K562 (cell line): ENCODE data around the gene MLC1. TPM values are rescaled to one million over a fixed set of nuclear protein-coding genes. Genes with fewer than 3 reads are reported as not detected.

ENCODE experiments used
- ATAC-seq: fragments of 200-7000 bp; cut with Tn5 transposase; 3 replicates; pipeline ENCODE4 v1.9.1; 2020; ENCODE audit warnings: moderate library complexity
- BruUV-seq: library from RNA; stranded (reverse); fragments of 400-500 nt; replicated peaks from 2 replicates; lab custom pipeline; 2021; lab: Mats Ljungman, UMichigan
- CTCF ChIA-PET: fragments of 300-600 bp; formaldehyde crosslinking; extraction: SDS; loops from one replicate; lab custom pipeline; 2021; ENCODE audit warnings: low intra/inter-chr PET ratio; lab: Yijun Ruan, JAX
- POLR2A ChIA-PET: fragments of 300-600, 350-650 bp; sonication (Branson Sonifier 250); formaldehyde crosslinking; extraction: SDS; loops from one replicate; lab custom pipeline; 2021; ENCODE audit warnings: antibody characterized with exemption, inconsistent platforms; lab: Yijun Ruan, JAX
- DNase-seq, 4 experiments: peaks; one replicate each; pipeline versions ENCODE4 v3.0.0 to v3.0.0-alpha.2; 2011 to 2018; ENCODE audit warnings: low spot score in 3 of 4, mixed read lengths in 3 of 4; ENCODE audit errors: extremely low read depth in 1 of 4
- FAIRE-seq: peaks from 2 replicates; lab custom pipeline; 2011; peaks lifted over from hg19 to GRCh38; lab: Jason Lieb, UNC
- H2AFZ ChIP-seq: 2 replicates; pipeline ENCODE4 v1.6.0; 2011; ENCODE audit warnings: low read depth, low read length, control low read depth, inconsistent platforms
- H3K27ac ChIP-seq: fragments of 200-600 bp; 3 replicates; pipeline ENCODE4 v1.8.0; 2011; ENCODE audit warnings: low read depth, mild to moderate bottlenecking, control low read depth, inconsistent platforms, low read length, moderate library complexity, mixed read lengths; ENCODE audit errors: extremely low read depth
- H3K27me3 ChIP-seq, 2 experiments: fragments of 300-600 bp in 1 of 2; 2 replicates in 1 of 2; 3 replicates in 1 of 2; pipeline versions ENCODE4 v1.6.0 to v1.8.0; 2011; ENCODE audit warnings: inconsistent platforms in 2 of 2, low read length in 2 of 2, mild to moderate bottlenecking in 1 of 2, mixed read lengths in 1 of 2, moderate library complexity in 1 of 2; ENCODE audit not compliant: control insufficient read depth in 2 of 2, insufficient read depth in 2 of 2
- H3K36me3 ChIP-seq: fragments of 300-600 bp; 3 replicates; pipeline ENCODE4 v1.8.0; 2011; ENCODE audit warnings: mild to moderate bottlenecking, low read length, inconsistent platforms; ENCODE audit not compliant: control insufficient read depth, insufficient read depth
- H3K4me1 ChIP-seq, 2 experiments: fragments of 200-600 bp in 1 of 2; replicated peaks in 1 of 2; 2 replicates in 1 of 2; 3 replicates in 1 of 2; pipeline versions ENCODE4 v1.5.1 to v1.8.0; 2011; ENCODE audit warnings: inconsistent platforms in 2 of 2, low read length in 2 of 2, mild to moderate bottlenecking in 1 of 2, mixed read lengths in 1 of 2, moderate library complexity in 1 of 2; ENCODE audit not compliant: control insufficient read depth in 2 of 2, insufficient read depth in 2 of 2
- H3K4me2 ChIP-seq: 2 replicates; pipeline ENCODE4 v1.6.1; 2011; ENCODE audit warnings: low read length, control low read depth, inconsistent platforms, mixed read lengths; ENCODE audit not compliant: insufficient read depth
- H3K4me3 ChIP-seq: fragments of 200-600 bp; sonication (generic), shearing (Covaris generic); 2 replicates; pipeline ENCODE4 v1.5.1; 2016; ENCODE audit warnings: control low read depth, inconsistent platforms
- H3K79me2 ChIP-seq: fragments of 200-600 bp; 3 replicates; pipeline ENCODE4 v1.8.0; 2011; ENCODE audit warnings: low read length, inconsistent platforms; ENCODE audit not compliant: control insufficient read depth, insufficient read depth
- H3K9ac ChIP-seq, 2 experiments: 2 replicates each; pipeline versions ENCODE4 v1.6.0 to v1.6.1; 2011; ENCODE audit warnings: low read depth in 2 of 2, low read length in 2 of 2, control low read depth in 1 of 2, inconsistent platforms in 1 of 2, mild to moderate bottlenecking in 1 of 2, mixed read lengths in 1 of 2; ENCODE audit not compliant: insufficient read depth in 1 of 2
- H3K9me1 ChIP-seq: one replicate; pipeline ENCODE4 v1.6.0; 2011; ENCODE audit warnings: inconsistent platforms, mild to moderate bottlenecking, low read length, moderate library complexity; ENCODE audit not compliant: control insufficient read depth, insufficient read depth
- H3K9me3 ChIP-seq: replicated peaks from 2 replicates; pipeline ENCODE4 v1.5.1; 2011; ENCODE audit warnings: low read depth, low read length, inconsistent platforms; ENCODE audit not compliant: control insufficient read depth, insufficient read depth
- H4K20me1 ChIP-seq: replicated peaks from 2 replicates; pipeline ENCODE4 v1.6.1; 2011; ENCODE audit warnings: low read length, inconsistent platforms, mixed read lengths; ENCODE audit not compliant: control insufficient read depth, insufficient read depth
- ATF1 ChIP-seq, 2 experiments: fragments of 450-650 bp in 1 of 2; IDR thresholded peaks; 2 replicates each; pipeline ENCODE4 v1.6.1; 2016; ENCODE audit warnings: missing compliant biosample characterization in 1 of 2, missing genetic modification characterization in 1 of 2
- CC2D1A ChIP-seq: fragments of 450-650 bp; IDR thresholded peaks from 2 replicates; pipeline ENCODE4 v1.6.1; 2017; ENCODE audit warnings: mild to moderate bottlenecking
- CHD1 ChIP-seq: fragments of 200-600 bp; sonication (generic); IDR thresholded peaks from one replicate; pipeline ENCODE4 v1.6.1; 2012; ENCODE audit warnings: mild to moderate bottlenecking, moderate library complexity, low read length, inconsistent platforms
- DDX20 ChIP-seq: fragments of 450-650 bp; IDR thresholded peaks from 2 replicates; pipeline ENCODE4 v1.6.1; 2016; ENCODE audit warnings: missing genetic modification characterization, low read depth, mild to moderate bottlenecking, missing compliant biosample characterization, moderate library complexity
- KAT7 ChIP-seq: sonication (generic); formaldehyde crosslinking; IDR thresholded peaks from 2 replicates; pipeline ENCODE4 v1.8.0; 2022; ENCODE audit warnings: missing genetic modification reagents, mild to moderate bottlenecking, borderline replicate concordance
- KLF13 ChIP-seq: fragments of 450-650 bp; IDR thresholded peaks from 2 replicates; pipeline ENCODE4 v1.6.1; 2016; ENCODE audit warnings: missing genetic modification characterization, low read depth, mild to moderate bottlenecking, missing compliant biosample characterization, moderate library complexity, borderline replicate concordance
- PHF21A ChIP-seq: fragments of 450-650 bp; IDR thresholded peaks from 2 replicates; pipeline ENCODE4 v1.6.1; 2017; ENCODE audit warnings: low read depth, borderline replicate concordance
- RAD21 ChIP-seq, 2 experiments: fragments of 250-450 bp in 1 of 2; fragments of 450-650 bp in 1 of 2; sonication (Bioruptor Pico) in 1 of 2; formaldehyde crosslinking in 1 of 2; IDR thresholded peaks in 1 of 2; conservative IDR thresholded peaks in 1 of 2; 2 replicates each; pipeline versions ENCODE4 v1.4.0 to v1.8.0; 2020 to 2022; ENCODE audit warnings: mild to moderate bottlenecking in 2 of 2, moderate library complexity in 1 of 2
- TAL1 ChIP-seq: fragments of 450-650 bp; IDR thresholded peaks from 2 replicates; pipeline ENCODE4 v1.6.1; 2016; ENCODE audit warnings: mild to moderate bottlenecking
- WGBS: fragments of 100-300 bp; shearing (Covaris generic); methylation state at CpG from one replicate; pipeline ENCODE4 v1.1.6; 2016; ENCODE audit warnings: low coverage, mixed read lengths; ENCODE audit not compliant: insufficient coverage; ENCODE audit errors: missing lambda C conversion rate; 5-methylcytosine and 5-hydroxymethylcytosine counted together
- in situ Hi-C: fragments of 300-500 bp; cut with MboI; formaldehyde crosslinking; loops from 4 replicates; pipeline ENCODE4 v1.15.0; 2018; ENCODE audit warnings: inconsistent platforms, mixed read lengths
- intact Hi-C: fragments of 100-400 bp; cut with micrococcal nuclease; formaldehyde crosslinking; loops from 2 replicates; pipeline ENCODE4 v1.14.2; 2022
- polyA plus RNA-seq, 8 experiments: library from polyadenylated mRNA; depleted of rRNA in 4 of 8; stranded (reverse) in 5 of 8; unstranded in 3 of 8; fragments of >200 nt; fragmentation: Nextera tagmentation in 2 of 8; fragmentation: Illumina TruSeq in 1 of 8; extraction: Ambion mirVana in 2 of 8; extraction: Trizol in 1 of 8; gene quantifications; 2 replicates each; pipeline versions ENCODE4 v1.2.1 to v1.2.3, GENCODE V29; 2011 to 2014; ENCODE audit warnings: inconsistent platforms in 1 of 8, missing spikeins in 1 of 8
- total RNA-seq, 7 experiments: library from RNA; depleted of rRNA in 6 of 7; stranded (reverse); fragments of >200 nt in 6 of 7; fragmentation: Illumina TruSeq in 2 of 7; extraction: Trizol in 2 of 7; gene quantifications; 2 replicates each; pipeline versions ENCODE4 v1.2.1 to v1.2.3, GENCODE V29; 2011 to 2021; ENCODE audit warnings: low replicate concordance in 1 of 7
- TF ChIP-seq, protein P1 (sequence below), 2 experiments: fragments of 450-650 bp; conservative IDR thresholded peaks; 2 replicates each; pipeline ENCODE4 v1.6.1; 2017; ENCODE audit warnings: mild to moderate bottlenecking in 2 of 2, moderate library complexity in 2 of 2
- TF ChIP-seq, protein P2 (sequence below): fragments of 200-400 bp; formaldehyde crosslinking; IDR thresholded peaks from 2 replicates; pipeline ENCODE4 v1.6.1; 2017; ENCODE audit warnings: mild to moderate bottlenecking, low read depth, low read length, moderate library complexity
- TF ChIP-seq, protein P3 (sequence below), 3 experiments: IDR thresholded peaks in 2 of 3; conservative IDR thresholded peaks in 1 of 3; 2 replicates each; pipeline ENCODE4 v1.5.1; 2011 to 2012; ENCODE audit warnings: low read length in 3 of 3, mild to moderate bottlenecking in 3 of 3, control low read depth in 2 of 3, improper control_type of control experiment in 1 of 3, inconsistent platforms in 1 of 3, low read depth in 1 of 3, mixed read lengths in 1 of 3, moderate library complexity in 1 of 3; ENCODE audit not compliant: insufficient read depth in 2 of 3
- TF ChIP-seq, protein P4 (sequence below): fragments of 450-650 bp; conservative IDR thresholded peaks from 2 replicates; pipeline ENCODE4 v1.6.1; 2016; ENCODE audit warnings: missing genetic modification characterization, low read depth, mild to moderate bottlenecking, control low read depth, missing compliant biosample characterization

MLC1 gene
- total and polyA plus RNA-seq, 9 of the 15 experiments (the other 6 are each of a cell fraction or from before 2014, with no cell fraction given) = 0.06 to 0.98 (median 0.39) TPM

DNA sequence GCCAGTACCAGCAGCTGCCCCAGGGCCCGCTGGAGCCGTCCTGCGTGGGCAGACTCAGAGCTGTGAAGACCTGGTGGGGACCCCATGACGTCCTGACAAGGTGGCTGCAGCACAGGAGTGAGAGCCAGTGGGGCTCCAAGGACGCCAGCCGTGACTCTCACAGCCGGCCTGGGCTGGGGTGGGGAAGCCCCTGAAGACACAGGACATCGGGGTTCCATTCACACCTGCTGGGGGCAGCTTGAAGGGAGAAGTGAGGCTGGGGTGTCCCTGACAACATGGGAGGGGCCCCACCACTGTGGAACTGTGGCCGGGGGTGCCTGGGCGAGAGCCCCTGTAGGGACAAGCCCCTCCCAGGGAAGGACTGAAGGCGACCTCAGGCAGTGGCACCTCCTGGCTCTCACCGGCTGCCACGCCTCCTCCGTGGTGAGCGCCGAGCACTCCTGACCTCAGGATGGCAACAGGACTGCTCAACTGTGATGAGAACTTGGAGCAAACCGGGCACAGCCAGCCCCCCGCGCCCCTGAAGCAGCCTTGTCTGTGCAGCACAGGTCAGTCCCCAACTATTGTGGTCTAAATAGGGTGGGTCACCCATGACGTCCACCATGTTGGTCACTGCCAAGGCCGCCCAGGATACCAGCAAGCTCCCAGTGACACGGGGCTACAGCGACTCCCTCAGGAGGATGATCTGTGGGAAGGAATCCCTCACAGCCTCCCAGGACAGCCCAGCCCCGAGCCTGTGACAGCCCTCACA is 49.9 kb downstream of the MLC1 start:
- Histone ChIP-seq H3K27me3 (peaks cover 4 to 62% of the 10 kb centered on the region in 2 experiments; a peak in 4 of 5 replicates), H3K4me2 (no peak overlapping the region), H3K9ac (no peak overlapping the region), H3K4me1 (peaks cover 0 to 41% of the 10 kb centered on the region in 2 experiments; a peak in 2 of 5 replicates), H3K4me3 (no peak overlapping the region), H3K9me1 (no peaks in the 10 kb centered on the region), H3K79me2 (no peaks in the 10 kb centered on the region), H4K20me1 (no peaks in the 10 kb centered on the region; the same call in 1 of the 2 replicates), H3K36me3 (no peaks in the 10 kb centered on the region), H3K27ac (no peak overlapping the region), H2AFZ (no peak overlapping the region), H3K9me3 (no peaks in the 10 kb centered on the region)
- 3% methylated on average over 15 of the region's 24 CpGs for WGBS
- intact Hi-C loops (no loop called here), in situ Hi-C loops (no loop called here)
- FAIRE-seq (no peak), DNase-seq (no peak), ATAC-seq (0 out of 3 replicates have a peak, but pooled peaks have one; percentile 35)
- CTCF ChIA-PET = no interaction called here
- POLR2A ChIA-PET = no interaction called here
- no TSS peak for BruUV-seq
- TF ChIP-seq TAL1 (no peak), CHD1 (no peak), RAD21 (CRISPR knock-in tag; conservative IDR thresholded peaks at IDR 0.05 in 1 of 2, IDR thresholded peaks at IDR 0.05 in 1 of 2) (0 out of 4 replicates have a peak, but pooled peaks of 1 of the 2 experiments have one; percentile 17), KAT7 (CRISPR knock-in tag) (no peak), KLF13 (tag) (no peak), DDX20 (no peak), CC2D1A (no peak), ATF1 (CRISPR knock-in tag; IDR thresholded peaks at IDR 0.05) (no peak), ATF1 (tag; IDR thresholded peaks at IDR 0.05) (no peak), PHF21A (no peak)
- TF ChIP-seq, protein P1, sequence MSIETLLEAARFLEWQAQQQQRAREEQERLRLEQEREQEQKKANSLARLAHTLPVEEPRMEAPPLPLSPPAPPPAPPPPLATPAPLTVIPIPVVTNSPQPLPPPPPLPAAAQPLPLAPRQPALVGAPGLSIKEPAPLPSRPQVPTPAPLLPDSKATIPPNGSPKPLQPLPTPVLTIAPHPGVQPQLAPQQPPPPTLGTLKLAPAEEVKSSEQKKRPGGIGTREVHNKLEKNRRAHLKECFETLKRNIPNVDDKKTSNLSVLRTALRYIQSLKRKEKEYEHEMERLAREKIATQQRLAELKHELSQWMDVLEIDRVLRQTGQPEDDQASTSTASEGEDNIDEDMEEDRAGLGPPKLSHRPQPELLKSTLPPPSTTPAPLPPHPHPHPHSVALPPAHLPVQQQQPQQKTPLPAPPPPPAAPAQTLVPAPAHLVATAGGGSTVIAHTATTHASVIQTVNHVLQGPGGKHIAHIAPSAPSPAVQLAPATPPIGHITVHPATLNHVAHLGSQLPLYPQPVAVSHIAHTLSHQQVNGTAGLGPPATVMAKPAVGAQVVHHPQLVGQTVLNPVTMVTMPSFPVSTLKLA (conservative IDR thresholded peaks at IDR 0.05) = no peak
- TF ChIP-seq, protein P2, sequence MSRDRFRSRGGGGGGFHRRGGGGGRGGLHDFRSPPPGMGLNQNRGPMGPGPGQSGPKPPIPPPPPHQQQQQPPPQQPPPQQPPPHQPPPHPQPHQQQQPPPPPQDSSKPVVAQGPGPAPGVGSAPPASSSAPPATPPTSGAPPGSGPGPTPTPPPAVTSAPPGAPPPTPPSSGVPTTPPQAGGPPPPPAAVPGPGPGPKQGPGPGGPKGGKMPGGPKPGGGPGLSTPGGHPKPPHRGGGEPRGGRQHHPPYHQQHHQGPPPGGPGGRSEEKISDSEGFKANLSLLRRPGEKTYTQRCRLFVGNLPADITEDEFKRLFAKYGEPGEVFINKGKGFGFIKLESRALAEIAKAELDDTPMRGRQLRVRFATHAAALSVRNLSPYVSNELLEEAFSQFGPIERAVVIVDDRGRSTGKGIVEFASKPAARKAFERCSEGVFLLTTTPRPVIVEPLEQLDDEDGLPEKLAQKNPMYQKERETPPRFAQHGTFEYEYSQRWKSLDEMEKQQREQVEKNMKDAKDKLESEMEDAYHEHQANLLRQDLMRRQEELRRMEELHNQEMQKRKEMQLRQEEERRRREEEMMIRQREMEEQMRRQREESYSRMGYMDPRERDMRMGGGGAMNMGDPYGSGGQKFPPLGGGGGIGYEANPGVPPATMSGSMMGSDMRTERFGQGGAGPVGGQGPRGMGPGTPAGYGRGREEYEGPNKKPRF = no peak
- TF ChIP-seq, protein P3, sequence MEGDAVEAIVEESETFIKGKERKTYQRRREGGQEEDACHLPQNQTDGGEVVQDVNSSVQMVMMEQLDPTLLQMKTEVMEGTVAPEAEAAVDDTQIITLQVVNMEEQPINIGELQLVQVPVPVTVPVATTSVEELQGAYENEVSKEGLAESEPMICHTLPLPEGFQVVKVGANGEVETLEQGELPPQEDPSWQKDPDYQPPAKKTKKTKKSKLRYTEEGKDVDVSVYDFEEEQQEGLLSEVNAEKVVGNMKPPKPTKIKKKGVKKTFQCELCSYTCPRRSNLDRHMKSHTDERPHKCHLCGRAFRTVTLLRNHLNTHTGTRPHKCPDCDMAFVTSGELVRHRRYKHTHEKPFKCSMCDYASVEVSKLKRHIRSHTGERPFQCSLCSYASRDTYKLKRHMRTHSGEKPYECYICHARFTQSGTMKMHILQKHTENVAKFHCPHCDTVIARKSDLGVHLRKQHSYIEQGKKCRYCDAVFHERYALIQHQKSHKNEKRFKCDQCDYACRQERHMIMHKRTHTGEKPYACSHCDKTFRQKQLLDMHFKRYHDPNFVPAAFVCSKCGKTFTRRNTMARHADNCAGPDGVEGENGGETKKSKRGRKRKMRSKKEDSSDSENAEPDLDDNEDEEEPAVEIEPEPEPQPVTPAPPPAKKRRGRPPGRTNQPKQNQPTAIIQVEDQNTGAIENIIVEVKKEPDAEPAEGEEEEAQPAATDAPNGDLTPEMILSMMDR (IDR thresholded peaks at IDR 0.05 in 2 of 3, conservative IDR thresholded peaks at IDR 0.05 in 1 of 3; ENCODE audit: insufficient read depth in 2 of 3, low read depth in 1 of 3, low read length in 3 of 3) = peak in 1 of 3 experiments; percentile 18; a peak in 1 of 6 replicates
- TF ChIP-seq, protein P4, sequence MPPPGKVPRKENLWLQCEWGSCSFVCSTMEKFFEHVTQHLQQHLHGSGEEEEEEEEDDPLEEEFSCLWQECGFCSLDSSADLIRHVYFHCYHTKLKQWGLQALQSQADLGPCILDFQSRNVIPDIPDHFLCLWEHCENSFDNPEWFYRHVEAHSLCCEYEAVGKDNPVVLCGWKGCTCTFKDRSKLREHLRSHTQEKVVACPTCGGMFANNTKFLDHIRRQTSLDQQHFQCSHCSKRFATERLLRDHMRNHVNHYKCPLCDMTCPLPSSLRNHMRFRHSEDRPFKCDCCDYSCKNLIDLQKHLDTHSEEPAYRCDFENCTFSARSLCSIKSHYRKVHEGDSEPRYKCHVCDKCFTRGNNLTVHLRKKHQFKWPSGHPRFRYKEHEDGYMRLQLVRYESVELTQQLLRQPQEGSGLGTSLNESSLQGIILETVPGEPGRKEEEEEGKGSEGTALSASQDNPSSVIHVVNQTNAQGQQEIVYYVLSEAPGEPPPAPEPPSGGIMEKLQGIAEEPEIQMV = no peak
